ENCODE results near the gene CARMIL1. TPM values are rescaled to one million over a fixed set of nuclear protein-coding genes. Genes with fewer than 3 reads are reported as not detected.

CARMIL1 gene
- total RNA-seq, 1 experiment from 2014 or later: 23.6 TPM

DNA sequence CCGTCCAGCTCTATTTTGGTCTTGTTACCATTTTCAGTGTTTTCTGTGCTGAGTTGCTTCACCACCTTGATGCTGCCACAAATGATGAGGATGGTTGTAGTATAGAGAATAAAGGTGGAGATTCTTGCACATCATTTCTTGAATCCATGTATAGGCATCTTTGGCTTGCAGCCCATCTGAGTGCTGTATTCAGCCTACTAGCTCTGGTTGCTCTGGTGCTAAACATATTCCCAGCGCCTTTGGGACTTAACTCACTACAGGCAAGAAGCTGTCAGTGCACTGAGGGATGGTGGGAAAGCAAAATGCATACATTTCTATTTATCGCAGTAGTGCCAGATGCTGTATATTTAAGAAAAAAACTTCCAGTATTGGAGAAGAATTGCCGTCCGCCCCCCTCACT, 86.0 kb downstream of the CARMIL1 start:
- H3K79me2 ChIP-seq (ENCODE audit: insufficient read depth, low read length): peaks cover 8% of the 10 kb centered on the region; the same call in 1 of the 2 replicates
- no peaks in the 10 kb centered on the region for H4K20me1 ChIP-seq (ENCODE audit: control insufficient read depth, insufficient read depth, insufficient read length)
- no peak overlapping the region for H3T11ph ChIP-seq (ENCODE audit: low read length)
- H3K9me3 ChIP-seq (ENCODE audit: control insufficient read depth, low read depth, low read length): no peaks in the 10 kb centered on the region
- DNase-seq: no peak
- H3K27ac ChIP-seq (ENCODE audit: insufficient read length, low read depth, low read length): no peak overlapping the region
- no peak overlapping the region for H3K18ac ChIP-seq (ENCODE audit: insufficient read length, low read depth, low read length)
- H3K36me3 Mint-ChIP-seq (ENCODE audit: insufficient read depth in 1 of 3, low read depth in 3 of 3): no peaks in the 10 kb centered on the region
- no peak overlapping the region for H3K9ac ChIP-seq (ENCODE audit: extremely low read depth, insufficient read length, low read length)
- no peak overlapping the region for H2BK15ac ChIP-seq (ENCODE audit: low read depth, low read length)
- H4K8ac ChIP-seq (replicated peaks; ENCODE audit: insufficient read length, low read depth, low read length): no peak overlapping the region
- H3K4ac ChIP-seq (ENCODE audit: low read depth, low read length): no peak overlapping the region
- no peak overlapping the region for H2BK5ac ChIP-seq (ENCODE audit: insufficient read length, low read length)
- H3K4me3 Mint-ChIP-seq: no peak overlapping the region
- H3K23me2 ChIP-seq (ENCODE audit: insufficient read length, low read depth, low read length, poor library complexity, severe bottlenecking): no peaks in the 10 kb centered on the region
- H3K4me1 ChIP-seq (ENCODE audit: insufficient read depth, low read length): peaks cover 8% of the 10 kb centered on the region; the same call in 1 of the 2 replicates
- H3K4me1 Mint-ChIP-seq: peaks cover 45 to 54% of the 10 kb centered on the region in 2 experiments
- H3K56ac ChIP-seq (ENCODE audit: insufficient read length, low read depth, low read length): no peak overlapping the region
- H3K27me3 ChIP-seq (ENCODE audit: insufficient read depth, low read length): no peaks in the 10 kb centered on the region
- no peak overlapping the region for H2AFZ ChIP-seq (ENCODE audit: low read length)
- no peak overlapping the region for H3K14ac ChIP-seq (ENCODE audit: insufficient read depth, low read length)
- no peak overlapping the region for H3K23ac ChIP-seq (ENCODE audit: insufficient read length, low read depth, low read length)
- TF ChIP-seq, protein P1, sequence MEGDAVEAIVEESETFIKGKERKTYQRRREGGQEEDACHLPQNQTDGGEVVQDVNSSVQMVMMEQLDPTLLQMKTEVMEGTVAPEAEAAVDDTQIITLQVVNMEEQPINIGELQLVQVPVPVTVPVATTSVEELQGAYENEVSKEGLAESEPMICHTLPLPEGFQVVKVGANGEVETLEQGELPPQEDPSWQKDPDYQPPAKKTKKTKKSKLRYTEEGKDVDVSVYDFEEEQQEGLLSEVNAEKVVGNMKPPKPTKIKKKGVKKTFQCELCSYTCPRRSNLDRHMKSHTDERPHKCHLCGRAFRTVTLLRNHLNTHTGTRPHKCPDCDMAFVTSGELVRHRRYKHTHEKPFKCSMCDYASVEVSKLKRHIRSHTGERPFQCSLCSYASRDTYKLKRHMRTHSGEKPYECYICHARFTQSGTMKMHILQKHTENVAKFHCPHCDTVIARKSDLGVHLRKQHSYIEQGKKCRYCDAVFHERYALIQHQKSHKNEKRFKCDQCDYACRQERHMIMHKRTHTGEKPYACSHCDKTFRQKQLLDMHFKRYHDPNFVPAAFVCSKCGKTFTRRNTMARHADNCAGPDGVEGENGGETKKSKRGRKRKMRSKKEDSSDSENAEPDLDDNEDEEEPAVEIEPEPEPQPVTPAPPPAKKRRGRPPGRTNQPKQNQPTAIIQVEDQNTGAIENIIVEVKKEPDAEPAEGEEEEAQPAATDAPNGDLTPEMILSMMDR (conservative IDR thresholded peaks at IDR 0.05): no peak
- H4K5ac ChIP-seq (ENCODE audit: insufficient read length, low read depth, low read length): no peak overlapping the region
- H3K27ac Mint-ChIP-seq: no peak overlapping the region
- peaks cover 4% of the 10 kb centered on the region for H3K79me1 ChIP-seq (ENCODE audit: insufficient read depth, low read depth, low read length, poor library complexity, severe bottlenecking)
- no peaks in the 10 kb centered on the region for H3K27me3 Mint-ChIP-seq (ENCODE audit: low read depth)
- H3K4me2 ChIP-seq (ENCODE audit: insufficient read depth, insufficient read length, low read length): no peak overlapping the region
- no peak overlapping the region for H4K91ac ChIP-seq (ENCODE audit: insufficient read length, low read depth, low read length)
- no peak overlapping the region for H2BK120ac ChIP-seq (ENCODE audit: low read depth, low read length, poor library complexity, severe bottlenecking)
- no peak overlapping the region for H2BK12ac ChIP-seq (ENCODE audit: insufficient read length, low read depth, low read length)
- no peak overlapping the region for H2AK5ac ChIP-seq (ENCODE audit: insufficient read length, low read length)
- no CpG with 5 or more reads among the region's 5 CpGs for WGBS (ENCODE audit: extremely low coverage, insufficient read length, low lambda C conversion rate)
- H2BK20ac ChIP-seq (ENCODE audit: low read depth, low read length, poor library complexity, severe bottlenecking): no peak overlapping the region
- H3K9me3 Mint-ChIP-seq: no peaks in the 10 kb centered on the region

Data from H9 (cell line).